SJSA1 (cell line): ENCODE data around the gene KLF13. TPM values are rescaled to one million over a fixed set of nuclear protein-coding genes. Genes with fewer than 3 reads are reported as not detected.

ENCODE experiments used
- total RNA-seq: library from RNA; depleted of rRNA; stranded (reverse); fragments of >200 nt; shearing (Covaris generic); gene quantifications from 2 replicates; pipeline ENCODE4 v1.2.3, GENCODE V29; 2014; rRNA removed

The KLF13 gene
- total RNA-seq, 1 experiment from 2014 or later = 60.4 TPM

Other genes starting within 250 kb of the KLF13 start
- 0.08 TPM in 1 of 2 replicates, not detected in the other for gene TRPM1, start 225.1 kb upstream of the KLF13 start, total RNA-seq